HTERT RPE-1 (cell line): ENCODE measurements around the gene THSD7B.
"Not testable (repeated sequence)": the region's sequence is repeated elsewhere in the genome, so short reads cannot be mapped to it uniquely, and the experiment has no call there.

Source experiments
- in situ Hi-C: fragments of 300-500 bp; cut with MboI; formaldehyde crosslinking; loops from 4 replicates; pipeline ENCODE4 v1.14.3; 2020; ENCODE audit warnings: low sequenced_read_pairs

The THSD7B gene

DNA sequence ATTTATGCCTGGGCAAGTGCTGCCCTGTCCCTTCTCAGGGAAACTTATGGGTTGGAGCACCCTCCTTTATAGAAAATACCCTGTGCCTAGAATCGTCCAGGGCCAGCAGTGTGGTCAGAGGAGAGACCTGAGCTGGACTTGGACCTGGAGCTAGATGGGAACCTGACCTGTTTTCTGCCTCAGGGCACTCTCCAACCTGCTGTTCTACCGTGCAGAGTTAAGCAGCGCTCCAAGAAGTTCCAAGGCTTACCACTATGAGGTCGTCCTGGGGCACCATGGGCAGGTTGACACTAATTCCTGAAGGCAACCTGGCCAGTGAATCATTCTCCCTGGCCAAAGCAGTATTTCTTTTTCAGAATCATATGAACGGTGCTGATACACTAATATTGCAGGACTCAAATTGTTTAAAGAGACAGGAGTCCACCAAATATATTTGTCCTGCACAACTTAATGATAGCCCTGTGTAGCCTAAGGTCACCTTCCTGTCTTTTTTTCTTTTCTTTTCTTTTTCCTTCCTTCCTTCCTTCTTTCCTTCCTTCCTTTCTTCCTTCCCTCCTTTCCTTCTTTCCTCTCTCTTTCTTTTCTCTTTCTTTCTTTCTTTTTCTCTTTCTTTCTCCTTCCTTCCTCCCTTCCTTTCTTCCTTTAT is 743.5 kb downstream of the THSD7B start:
- in situ Hi-C loops: no loop called here

- in situ Hi-C loops: no loop called here
Measured at GRCh38 chr2:137511526-137511925, 746.2 kb downstream of the THSD7B start.

DNA sequence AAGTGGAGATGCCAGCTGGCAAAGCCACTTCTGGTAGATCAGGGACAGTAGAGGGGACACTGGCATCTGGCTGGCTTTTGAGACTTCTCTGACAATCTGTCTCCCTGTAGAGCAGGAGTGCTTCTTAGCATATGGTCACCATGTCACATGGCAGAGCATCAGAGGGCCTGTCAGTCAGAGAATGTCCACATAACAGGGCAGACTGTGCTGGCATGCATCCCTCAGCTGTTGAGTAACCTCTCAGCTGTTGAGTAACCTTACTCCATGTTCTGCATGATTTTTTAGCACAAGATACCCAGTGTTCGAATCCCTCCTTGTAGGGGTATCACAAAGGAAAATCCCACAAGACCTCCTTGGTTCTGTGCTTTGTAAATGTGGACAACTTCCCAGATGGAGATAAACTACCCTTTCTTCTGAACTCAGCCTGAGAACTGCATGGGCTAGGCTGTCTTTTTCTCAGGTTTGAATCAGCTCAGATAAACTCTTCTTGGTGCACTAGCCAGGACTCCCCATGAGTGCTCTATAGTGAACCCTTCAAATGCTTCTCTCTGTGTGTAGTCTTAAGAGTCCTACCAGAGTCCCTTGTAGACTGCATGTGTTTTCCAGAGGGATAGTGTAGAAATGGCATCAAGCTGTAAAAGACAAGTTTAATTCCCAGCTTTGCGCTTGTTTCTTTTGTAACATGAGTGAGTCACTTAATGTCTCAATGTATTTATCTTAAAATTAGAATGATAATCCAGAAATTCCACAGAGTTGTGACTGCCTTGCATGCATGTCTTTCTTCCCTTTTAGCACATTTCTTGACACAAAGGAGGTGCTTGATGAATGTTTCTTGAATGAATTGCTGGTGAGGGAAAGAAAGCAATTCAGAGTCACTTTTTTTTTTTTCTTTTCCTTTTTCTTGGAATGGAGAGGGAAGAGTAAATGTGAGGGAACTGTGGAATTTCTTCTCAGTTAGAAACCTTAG is 756.6 kb downstream of the THSD7B start:
- in situ Hi-C loops: no loop called here

DNA sequence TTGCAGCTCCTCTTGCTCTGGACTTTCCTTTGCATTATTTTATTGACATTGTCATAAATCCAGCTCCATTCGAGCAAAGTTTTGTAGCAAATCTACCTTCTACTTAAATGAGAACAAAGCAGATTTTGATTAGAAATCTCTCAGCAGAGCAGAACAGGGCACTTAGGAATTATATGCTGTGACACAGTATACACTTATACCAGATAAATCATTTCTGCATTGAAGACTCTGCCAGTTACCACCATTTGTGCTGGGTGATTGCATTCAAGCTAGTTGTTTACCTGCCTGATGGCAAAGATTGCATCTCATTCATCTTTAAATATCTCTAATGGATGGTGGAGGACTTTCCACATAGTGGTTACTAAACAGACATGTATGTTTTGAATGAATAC is 757.3 kb downstream of the THSD7B start:
- in situ Hi-C loops: no loop called here

- in situ Hi-C loops: no loop called here
Measured at GRCh38 chr2:137523931-137524330, 758.6 kb downstream of the THSD7B start.

DNA sequence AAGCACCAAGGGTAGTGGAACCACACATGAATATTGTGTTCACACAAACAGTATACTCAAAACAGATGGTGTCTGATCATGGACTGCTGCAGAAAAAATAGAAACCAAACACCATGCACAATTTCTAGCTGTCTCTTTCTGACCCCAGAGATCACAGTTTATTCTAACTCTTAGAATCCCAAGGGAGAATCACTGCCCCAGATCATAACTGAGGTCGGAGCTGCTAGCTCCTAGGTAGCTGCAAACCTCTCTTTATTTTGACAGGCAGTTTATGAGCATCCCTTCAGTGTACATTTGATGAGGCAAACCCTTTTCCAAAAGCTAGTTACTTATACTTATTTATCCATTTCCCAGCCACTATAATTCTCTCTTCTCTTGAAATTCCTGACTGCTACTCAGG is 759.8 kb downstream of the THSD7B start:
- in situ Hi-C loops: no loop called here

GRCh38 chr2:137525641-137526190 is 760.4 kb downstream of the THSD7B start:
- in situ Hi-C loops: no loop called here

- in situ Hi-C loops: no loop called here
Measured at GRCh38 chr2:137535897-137536296, 770.6 kb downstream of the THSD7B start.

- in situ Hi-C loops: no loop called here
Measured at GRCh38 chr2:137539336-137539735, 774.0 kb downstream of the THSD7B start.

- in situ Hi-C loops: no loop called here
Measured at GRCh38 chr2:137547842-137548241, 782.5 kb downstream of the THSD7B start.

- in situ Hi-C loops: no loop called here
Measured at GRCh38 chr2:137566387-137566786, 801.0 kb downstream of the THSD7B start.

GRCh38 chr2:137570484-137570883 is 805.1 kb downstream of the THSD7B start:
- in situ Hi-C loops: no loop called here

DNA sequence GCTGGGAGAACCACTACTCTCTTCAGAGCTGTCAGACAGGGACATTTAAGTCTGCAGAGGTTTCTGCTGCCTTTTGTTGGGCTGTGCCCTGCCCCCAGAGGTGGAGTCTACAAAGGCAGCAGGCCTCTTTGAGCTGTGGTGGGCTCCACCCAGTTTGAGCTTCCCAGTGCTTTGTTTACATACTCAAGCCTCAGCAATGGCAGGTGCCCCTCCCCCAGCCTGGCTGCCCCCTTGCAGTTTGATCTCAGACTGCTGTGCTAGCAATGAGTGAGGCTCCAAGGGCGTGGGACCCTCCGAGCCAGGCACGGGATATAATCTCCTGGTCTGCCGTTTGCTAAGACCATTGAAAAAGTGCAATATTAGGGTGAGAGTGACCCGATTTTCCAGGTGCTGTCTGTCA is 822.5 kb downstream of the THSD7B start:
- in situ Hi-C loops: not testable (repeated sequence)

- in situ Hi-C loops: not testable (repeated sequence)
Measured at GRCh38 chr2:137588578-137588977, 823.2 kb downstream of the THSD7B start.

GRCh38 chr2:137590102-137590501 is 824.8 kb downstream of the THSD7B start:
- in situ Hi-C loops: no loop called here

GRCh38 chr2:137607722-137608318 is 842.5 kb downstream of the THSD7B start:
- in situ Hi-C loops: no loop called here

- in situ Hi-C loops: no loop called here
Measured at GRCh38 chr2:137638932-137639331, 873.6 kb downstream of the THSD7B start.

DNA sequence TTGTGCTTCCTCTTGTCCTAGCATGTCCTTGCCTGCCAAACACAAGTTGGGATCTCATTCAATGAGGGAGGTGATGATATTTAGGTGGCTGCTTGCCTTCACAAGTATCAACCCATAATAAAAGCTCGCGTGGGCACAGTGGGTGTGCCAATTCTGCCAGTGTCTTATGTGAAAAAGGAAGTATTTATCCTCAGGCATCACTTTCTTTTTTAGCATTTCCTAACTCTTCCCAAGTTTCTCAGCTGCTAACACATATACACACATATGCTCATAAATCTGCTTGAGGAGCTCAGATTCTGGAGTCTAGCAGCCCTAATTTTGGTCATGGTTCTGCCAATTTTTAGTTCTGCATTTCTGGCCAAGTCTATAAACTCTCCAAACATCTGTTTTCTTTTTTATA is 879.4 kb downstream of the THSD7B start:
- in situ Hi-C loops: no loop called here

- in situ Hi-C loops: no loop called here
Measured at GRCh38 chr2:137654046-137654445, 888.7 kb downstream of the THSD7B start.

GRCh38 chr2:137655814-137656213 is 890.5 kb downstream of the THSD7B start:
- in situ Hi-C loops: no loop called here

DNA sequence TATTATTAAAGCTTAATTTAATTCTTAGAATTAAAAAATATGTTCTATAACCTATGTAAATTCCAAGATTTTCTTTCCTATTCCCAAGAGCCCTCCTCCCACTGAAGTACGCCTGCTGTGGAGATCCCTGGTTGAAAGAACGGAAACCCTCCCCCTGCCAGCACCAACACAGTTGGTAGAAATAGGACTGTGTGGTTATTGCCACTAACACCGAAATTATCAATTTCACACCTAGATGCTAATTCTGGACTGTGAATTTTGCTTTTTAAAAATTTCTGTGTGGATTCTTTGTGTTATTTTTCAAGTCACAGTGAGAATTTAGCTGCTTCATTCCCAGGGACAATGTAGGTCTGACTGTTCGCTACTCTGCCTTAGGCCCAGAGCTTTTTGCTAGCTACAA is 893.1 kb downstream of the THSD7B start:
- in situ Hi-C loops: no loop called here
